Mononuclear cell (primary cell): ENCODE results near the gene ROBO4. TPM values are rescaled to one million over a fixed set of nuclear protein-coding genes. Genes with fewer than 3 reads are reported as not detected.

Source experiments
- H3K27me3 ChIP-seq: 2 replicates; pipeline ENCODE4 v1.6.0; 2011; ENCODE audit warnings: low read length, control low read depth; ENCODE audit not compliant: insufficient read depth
- H3K4me1 ChIP-seq: 2 replicates; pipeline ENCODE4 v1.5.1; 2011; ENCODE audit warnings: mild to moderate bottlenecking, low read length, control low read depth; ENCODE audit not compliant: insufficient read depth
- H3K4me3 ChIP-seq: 2 replicates; pipeline ENCODE4 v1.5.1; 2011; ENCODE audit warnings: mild to moderate bottlenecking, low read length, moderate library complexity
- H3K9me3 ChIP-seq: 2 replicates; pipeline ENCODE4 v1.5.1; 2011; ENCODE audit warnings: low read depth, mild to moderate bottlenecking, control low read depth, low read length
- total RNA-seq: library from RNA; depleted of rRNA; stranded (reverse); fragments of >200 nt; gene quantifications from one replicate; pipeline ENCODE4 v1.2.3, GENCODE V29; 2012

ROBO4 gene
- total RNA-seq, 1 donor = 0.31 TPM

DNA sequence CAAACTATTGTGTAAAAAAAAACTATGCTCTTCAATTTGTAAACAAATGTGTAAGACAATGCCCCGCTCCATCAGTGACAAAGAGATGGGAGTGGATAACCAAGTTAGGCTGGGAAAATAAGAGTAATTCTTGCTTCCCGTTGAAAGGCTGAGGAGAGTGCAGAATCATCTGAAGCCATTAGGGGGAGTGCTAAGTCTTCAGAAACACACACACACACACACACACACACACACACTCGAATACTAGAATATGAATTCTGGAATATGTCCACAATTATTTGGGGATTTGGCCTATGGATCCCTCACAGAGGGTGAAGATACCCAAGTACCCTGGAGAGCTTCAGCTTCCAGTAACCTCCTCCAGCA is 60.2 kb downstream of the ROBO4 start:
- peaks cover 68% of the 10 kb centered on the region for H3K27me3 ChIP-seq
- no peaks in the 10 kb centered on the region for H3K9me3 ChIP-seq
- H3K4me1 ChIP-seq = peaks cover 21% of the 10 kb centered on the region
- H3K4me3 ChIP-seq = no peak overlapping the region

DNA sequence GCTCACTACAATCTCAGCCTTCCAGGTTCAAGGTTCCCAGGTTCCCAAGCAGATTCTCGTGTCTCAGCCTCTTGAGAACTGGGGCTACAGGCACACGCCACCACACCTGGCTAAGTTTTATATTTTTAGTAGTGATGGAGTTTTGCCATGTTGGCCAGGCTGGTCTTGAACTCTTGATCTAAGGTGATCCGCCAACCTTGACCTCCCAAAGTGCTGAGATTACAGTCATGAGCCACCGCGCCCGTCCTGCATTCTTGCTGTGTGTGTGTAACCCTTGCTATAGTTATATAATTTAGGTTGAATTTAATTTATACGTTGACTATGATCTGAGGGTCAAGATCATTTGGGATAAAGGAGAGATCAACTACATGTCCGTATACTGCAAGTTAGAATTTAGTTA is 61.7 kb downstream of the ROBO4 start:
- Histone ChIP-seq H3K4me1 (peaks cover 21% of the 10 kb centered on the region), H3K9me3 (no peaks in the 10 kb centered on the region), H3K4me3 (no peak overlapping the region), H3K27me3 (peaks cover 52% of the 10 kb centered on the region)

DNA sequence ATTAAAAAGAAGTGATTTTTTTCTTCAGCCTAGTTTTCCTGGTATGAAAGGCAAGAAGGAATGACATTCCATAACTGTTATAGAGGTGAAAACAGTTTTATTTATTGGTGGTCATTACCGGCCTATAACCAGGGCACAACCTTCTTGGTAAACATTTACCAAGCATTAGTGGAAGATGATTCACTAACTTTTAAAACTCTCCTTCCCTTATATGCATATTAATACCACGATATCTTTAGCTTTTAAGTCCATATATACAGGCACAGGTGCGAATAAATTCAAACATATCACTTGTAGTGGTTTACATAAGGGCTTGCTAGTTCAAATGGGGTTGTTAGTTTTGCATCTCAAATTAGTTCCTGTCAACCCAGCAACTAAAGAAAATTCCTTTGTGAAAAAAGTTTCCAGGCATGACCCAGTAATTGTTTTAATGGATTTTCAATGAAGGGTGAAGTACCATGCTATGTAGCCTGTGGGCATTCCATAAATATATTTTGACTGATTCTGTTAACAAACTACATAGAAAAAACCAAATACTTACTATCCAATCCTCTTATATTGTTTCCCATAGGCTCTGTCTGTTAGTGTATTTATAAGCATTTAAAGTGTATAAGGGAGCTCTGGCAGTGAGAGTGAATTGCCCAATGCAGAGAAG is 63.0 kb downstream of the ROBO4 start:
- H3K27me3 ChIP-seq = peaks cover 39% of the 10 kb centered on the region
- H3K4me1 ChIP-seq = peaks cover 15% of the 10 kb centered on the region
- no peaks in the 10 kb centered on the region for H3K9me3 ChIP-seq

More for the DNA sequence above, 63.0 kb downstream of the ROBO4 start:
- H3K4me3 ChIP-seq = no peak overlapping the region

Other genes with a start within 250 kb of the ROBO4 start
- 4.3 TPM for gene SIAE, start 224.1 kb downstream of the ROBO4 start, total RNA-seq
- 1.7 TPM for gene SPA17, start 224.0 kb downstream of the ROBO4 start, total RNA-seq
- gene NRGN, start 157.9 kb downstream of the ROBO4 start, total RNA-seq = 58.9 TPM
- 0.42 TPM for gene VSIG2, start 145.6 kb downstream of the ROBO4 start, total RNA-seq
- gene ESAM, start 135.6 kb downstream of the ROBO4 start, total RNA-seq = 9.4 TPM
- gene MSANTD2, start 97.5 kb downstream of the ROBO4 start, total RNA-seq = 3.6 TPM
- gene ROBO3, start 32.4 kb downstream of the ROBO4 start, total RNA-seq = 6.2 TPM
- gene HEPN1, start 21.4 kb upstream of the ROBO4 start, total RNA-seq = not detected
- gene HEPACAM, start 38.2 kb upstream of the ROBO4 start, total RNA-seq = 0.10 TPM
- 1.4 TPM for gene CCDC15, start 56.3 kb upstream of the ROBO4 start, total RNA-seq
- gene SLC37A2, start 165.4 kb upstream of the ROBO4 start, total RNA-seq = 3.5 TPM
- 7.1 TPM for gene TMEM218, start 213.8 kb upstream of the ROBO4 start, total RNA-seq